HT-29 (cell line): ENCODE results near the gene WDR62. TPM values are rescaled to one million over a fixed set of nuclear protein-coding genes. Genes with fewer than 3 reads are reported as not detected.

Source experiments
- DNase-seq: peaks from one replicate; pipeline ENCODE4 v3.0.0-alpha.2; 2015; ENCODE audit warnings: low spot score
- total RNA-seq: library from RNA; depleted of rRNA; stranded (reverse); fragments of >200 nt; shearing (Covaris generic); gene quantifications from 2 replicates; pipeline ENCODE4 v1.2.3, GENCODE V29; 2014; rRNA removed

Gene WDR62
- 44.1 and 49.0 TPM in 2 replicates for total RNA-seq

- peak; percentile 100 for DNase-seq
These were observed at the start of gene WDR62 for GRCh38 chr19:36054733-36055686. TSS of gene WDR62 (plus strand) at chr19:36054897. CDS start at chr19:36054972, 75 bp downstream.

GRCh38 chr19:36006955-36007354 is 47.7 kb upstream of the WDR62 start:
- no peak for DNase-seq

- peak; percentile 87 for DNase-seq
These were observed 46.2 kb upstream of the WDR62 start, which contains the start of gene SYNE4 for GRCh38 chr19:36008336-36008978. TSS of gene SYNE4 (minus strand) at chr19:36008813. CDS start at chr19:36008681, 132 bp downstream.

GRCh38 chr19:36009220-36009619 is 45.5 kb upstream of the WDR62 start:
- peak; percentile 63 for DNase-seq

- DNase-seq = no peak
These were observed 44.9 kb upstream of the WDR62 start for GRCh38 chr19:36009633-36010379.

GRCh38 chr19:36010402-36010801 is 44.3 kb upstream of the WDR62 start:
- DNase-seq = no peak

GRCh38 chr19:36013280-36014011 is 41.3 kb upstream of the WDR62 start:
- no peak for DNase-seq

- peak; percentile 100 for DNase-seq
These were observed 40.4 kb upstream of the WDR62 start, which contains the start of gene ALKBH6 for GRCh38 chr19:36014012-36014924. TSS of gene ALKBH6 (minus strand) at chr19:36014213. CDS start at chr19:36013397, 816 bp downstream.

GRCh38 chr19:36019061-36019670 is 35.5 kb upstream of the WDR62 start:
- DNase-seq = no peak

- DNase-seq = no peak
These were observed 31.3 kb upstream of the WDR62 start for GRCh38 chr19:36023432-36023831.

GRCh38 chr19:36025541-36025940 is 29.2 kb upstream of the WDR62 start:
- no peak for DNase-seq

GRCh38 chr19:36026091-36026876 is 28.4 kb upstream of the WDR62 start:
- DNase-seq = no peak

- DNase-seq = no peak
These were observed 27.0 kb upstream of the WDR62 start for GRCh38 chr19:36027696-36028095.

GRCh38 chr19:36028313-36029041 is 26.2 kb upstream of the WDR62 start:
- no peak for DNase-seq

GRCh38 chr19:36030264-36031148 is 24.2 kb upstream of the WDR62 start:
- DNase-seq = no peak

- no peak for DNase-seq
These were observed 23.4 kb upstream of the WDR62 start for GRCh38 chr19:36031308-36031707.
